ENCODE results near the gene SPEM2. TPM values are rescaled to one million over a fixed set of nuclear protein-coding genes. Genes with fewer than 3 reads are reported as not detected.

Gene SPEM2
- total RNA-seq, 1 experiment from 2014 or later, result not detected

- no peaks in the 10 kb centered on the region for H3K79me2 ChIP-seq (ENCODE audit: insufficient read depth, low read length)
- H2AK5ac ChIP-seq (ENCODE audit: insufficient read length, low read length), result no peak overlapping the region
- peaks cover 2% of the 10 kb centered on the region for H4K20me1 ChIP-seq (ENCODE audit: control insufficient read depth, insufficient read depth, insufficient read length)
- H2BK5ac ChIP-seq (ENCODE audit: insufficient read length, low read length), result no peak overlapping the region
- H4K8ac ChIP-seq (replicated peaks; ENCODE audit: insufficient read length, low read depth, low read length), result no peak overlapping the region
- H4K5ac ChIP-seq (ENCODE audit: insufficient read length, low read depth, low read length), result no peak overlapping the region
- H3T11ph ChIP-seq (ENCODE audit: low read length), result no peak overlapping the region
- Mint-ChIP-seq H3K9me3 (no peaks in the 10 kb centered on the region), H3K4me1 (peaks cover 7 to 13% of the 10 kb centered on the region in 2 experiments), H3K27me3 (ENCODE audit: low read depth) (no peaks in the 10 kb centered on the region), H3K36me3 (ENCODE audit: insufficient read depth in 1 of 3, low read depth in 3 of 3) (peaks cover 3 to 20% (median 18%) of the 10 kb centered on the region in 3 experiments; a peak in 5 of 7 replicates), H3K4me3 (no peak overlapping the region), H3K27ac (peak overlapping the region in 2 of 3 experiments; percentile 59 to 93; a peak in 3 of 7 replicates)
- WGBS (ENCODE audit: extremely low coverage, insufficient read length, low lambda C conversion rate), result no CpG with 5 or more reads among the region's 33 CpGs
- H3K4me1 ChIP-seq (ENCODE audit: insufficient read depth, low read length), result peaks cover 8% of the 10 kb centered on the region; the same call in 1 of the 2 replicates
- H2BK20ac ChIP-seq (ENCODE audit: low read depth, low read length, poor library complexity, severe bottlenecking), result no peak overlapping the region
- H3K23me2 ChIP-seq (ENCODE audit: insufficient read length, low read depth, low read length, poor library complexity, severe bottlenecking), result no peaks in the 10 kb centered on the region
- no peak for TF ChIP-seq CTCF (conservative IDR thresholded peaks at IDR 0.05)
- no peak overlapping the region for H2BK12ac ChIP-seq (ENCODE audit: insufficient read length, low read depth, low read length)
- H3K4ac ChIP-seq (ENCODE audit: low read depth, low read length), result no peak overlapping the region
- H2AFZ ChIP-seq (ENCODE audit: low read length), result no peak overlapping the region
- H3K79me1 ChIP-seq (ENCODE audit: insufficient read depth, low read depth, low read length, poor library complexity, severe bottlenecking), result no peaks in the 10 kb centered on the region
- DNase-seq, result no peak
- H2BK120ac ChIP-seq (ENCODE audit: low read depth, low read length, poor library complexity, severe bottlenecking), result no peak overlapping the region
- H3K9ac ChIP-seq (ENCODE audit: extremely low read depth, insufficient read length, low read length), result no peak overlapping the region
- no peak overlapping the region for H2BK15ac ChIP-seq (ENCODE audit: low read depth, low read length)
- H4K91ac ChIP-seq (ENCODE audit: insufficient read length, low read depth, low read length), result no peak overlapping the region
- no peak overlapping the region for H3K18ac ChIP-seq (ENCODE audit: insufficient read length, low read depth, low read length)
- H3K27ac ChIP-seq (ENCODE audit: insufficient read length, low read depth, low read length), result no peak overlapping the region
- no peaks in the 10 kb centered on the region for H3K27me3 ChIP-seq (ENCODE audit: insufficient read depth, low read length)
- no peak overlapping the region for H3K4me2 ChIP-seq (ENCODE audit: insufficient read depth, insufficient read length, low read length)
- H3K23ac ChIP-seq (ENCODE audit: insufficient read length, low read depth, low read length), result no peak overlapping the region
- no peak overlapping the region for H3K56ac ChIP-seq (ENCODE audit: insufficient read length, low read depth, low read length)
- H3K14ac ChIP-seq (ENCODE audit: insufficient read depth, low read length), result no peak overlapping the region
- no peaks in the 10 kb centered on the region for H3K9me3 ChIP-seq (ENCODE audit: control insufficient read depth, low read depth, low read length)
Observed at GRCh38 chr17:7465597-7466275, 40.3 kb downstream of the SPEM2 start.
